ENCODE measurements around the gene ZNF148.

The ZNF148 gene

DNA sequence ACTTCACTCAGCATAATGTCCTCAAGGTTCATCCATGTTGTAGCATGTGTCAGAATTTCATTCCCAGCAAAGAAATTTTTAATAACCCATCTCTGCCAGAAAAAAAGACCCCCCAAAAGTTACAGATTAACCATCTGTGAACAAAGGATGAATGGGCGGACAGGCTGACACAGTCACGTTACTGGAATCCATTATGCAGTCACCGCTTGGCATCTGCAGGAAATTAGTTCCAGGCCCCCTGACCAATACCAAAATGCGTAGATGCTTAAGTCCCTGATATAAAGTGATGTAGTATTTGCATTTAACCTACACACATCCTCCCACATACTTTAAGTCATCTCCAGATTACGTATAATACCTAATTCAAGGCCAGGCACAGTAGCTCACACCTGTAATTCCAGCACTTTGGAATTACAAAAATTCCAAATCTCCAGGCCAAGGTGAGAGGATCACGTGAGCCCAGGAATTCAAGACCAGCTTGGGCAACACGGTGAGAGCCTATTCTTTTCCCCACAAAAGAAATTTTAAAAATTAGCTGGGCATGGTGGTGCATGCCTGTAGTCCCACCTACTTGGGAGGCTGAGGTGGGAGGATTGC, 161.1 kb downstream of the ZNF148 start:
- DNase-seq, result no peak

DNA sequence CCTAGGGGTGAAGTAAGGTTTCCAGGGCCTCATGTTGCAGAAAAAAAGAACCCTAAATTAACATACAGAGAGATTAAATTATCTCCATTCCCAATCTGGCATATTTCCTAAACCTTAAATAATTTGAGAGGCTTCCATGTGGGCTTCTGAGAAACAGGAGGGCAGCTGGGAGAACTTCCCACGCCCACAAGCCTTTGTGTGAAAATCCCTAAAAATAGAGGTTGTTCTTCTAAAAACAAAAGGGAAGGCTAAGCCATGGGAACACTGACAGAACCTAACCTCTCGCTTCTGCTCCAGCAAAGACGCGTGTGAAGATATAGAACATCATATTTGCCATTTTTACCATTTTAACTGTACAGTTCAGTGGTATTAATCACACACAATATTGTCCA, 161.8 kb downstream of the ZNF148 start:
- no peak for DNase-seq

DNA sequence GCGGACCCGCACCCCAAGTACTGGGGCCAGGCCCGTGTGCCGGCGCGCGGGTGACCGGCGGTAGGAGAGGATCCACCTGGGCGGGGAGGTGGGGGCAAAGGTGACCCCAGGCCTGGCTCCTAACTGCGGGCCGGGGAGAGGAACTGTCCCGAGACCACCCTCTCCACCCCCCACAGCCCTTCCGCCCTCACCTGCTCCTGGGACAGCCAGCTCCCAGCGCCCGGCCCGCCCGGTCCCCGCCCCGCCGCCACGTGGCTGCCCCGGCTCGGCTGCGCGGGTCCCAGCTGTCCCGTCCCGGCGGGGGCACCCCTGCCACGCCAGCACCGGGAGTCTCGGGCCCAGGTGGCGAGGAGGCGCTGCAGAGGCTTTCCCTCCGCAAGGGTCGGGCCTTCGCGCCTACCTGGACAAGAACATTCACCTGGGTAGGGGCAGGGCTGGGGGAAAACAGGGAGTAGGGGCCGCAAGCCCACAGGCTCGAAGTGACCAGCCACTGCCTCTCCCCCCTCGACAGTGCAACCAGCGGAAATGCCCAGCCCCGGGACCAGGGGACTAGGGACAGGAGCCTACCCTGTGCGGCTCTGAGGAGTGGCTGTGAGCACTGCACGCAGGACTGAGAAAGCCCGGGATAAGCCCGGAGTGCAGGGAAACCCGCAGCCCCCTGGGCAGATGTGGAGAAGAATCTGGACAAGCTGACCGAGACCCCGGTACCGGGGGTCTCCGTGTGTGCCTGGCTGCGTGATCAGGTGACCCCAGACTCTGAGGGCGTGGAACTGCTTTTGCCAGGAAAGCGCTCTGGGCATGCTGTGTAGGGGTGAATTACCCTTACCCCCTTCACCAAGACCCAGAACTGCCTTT, 162.4 kb downstream of the ZNF148 start, which contains the start of gene SLC12A8:
SLC12A8 (minus strand) TSS at position 240 of the 855 bp plus-strand sequence. CDS start 1,399 bp downstream, outside the sequence.
- DNase-seq, result no peak

- DNase-seq, result no peak
These were observed 163.0 kb downstream of the ZNF148 start for GRCh38 chr3:125212091-125212508.

- DNase-seq, result no peak
These were observed 163.5 kb downstream of the ZNF148 start for GRCh38 chr3:125211523-125212090.

- DNase-seq, result no peak
These were observed 167.1 kb downstream of the ZNF148 start for GRCh38 chr3:125207949-125208568.

DNA sequence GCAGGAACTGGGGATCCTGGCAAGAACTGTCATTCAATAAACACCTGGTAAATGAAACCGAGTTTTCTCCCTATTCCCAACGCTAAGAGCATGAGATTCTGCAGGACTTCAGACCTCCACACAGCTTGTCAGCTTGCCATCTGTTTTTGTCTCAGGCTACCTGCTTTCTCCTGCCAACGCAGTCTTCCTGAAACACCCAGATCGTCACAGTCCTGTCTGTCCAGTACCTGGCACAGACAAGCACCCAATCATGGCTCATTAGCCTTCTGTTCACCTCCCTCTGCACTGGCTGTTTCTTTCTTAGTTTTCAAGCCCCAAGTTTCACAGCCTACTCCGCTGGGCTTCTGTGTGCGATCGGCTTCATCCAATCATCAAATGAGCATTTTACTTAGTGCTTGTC, 167.6 kb downstream of the ZNF148 start:
- DNase-seq, result no peak

DNA sequence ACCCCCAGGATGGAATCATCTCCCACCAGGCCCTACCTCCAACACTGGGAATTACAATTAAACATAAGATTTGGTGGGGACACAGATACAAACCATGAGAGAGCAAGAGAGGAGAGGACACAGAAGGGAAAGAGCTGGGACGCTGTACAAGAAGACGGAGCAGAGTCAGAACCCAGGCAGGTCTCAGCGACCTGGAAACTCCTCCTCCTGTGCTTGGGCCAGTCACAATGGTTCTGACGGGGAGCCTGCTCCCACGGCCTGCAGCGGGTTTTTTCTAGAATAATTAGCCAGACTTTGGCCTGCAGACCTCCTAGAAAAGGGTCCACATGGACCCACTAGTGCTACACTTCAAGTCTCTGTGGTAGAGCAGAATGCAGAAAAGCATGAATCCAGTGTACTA, 168.2 kb downstream of the ZNF148 start:
- no peak for DNase-seq

- no peak for DNase-seq
These were observed 171.4 kb downstream of the ZNF148 start for GRCh38 chr3:125203731-125204130.

DNA sequence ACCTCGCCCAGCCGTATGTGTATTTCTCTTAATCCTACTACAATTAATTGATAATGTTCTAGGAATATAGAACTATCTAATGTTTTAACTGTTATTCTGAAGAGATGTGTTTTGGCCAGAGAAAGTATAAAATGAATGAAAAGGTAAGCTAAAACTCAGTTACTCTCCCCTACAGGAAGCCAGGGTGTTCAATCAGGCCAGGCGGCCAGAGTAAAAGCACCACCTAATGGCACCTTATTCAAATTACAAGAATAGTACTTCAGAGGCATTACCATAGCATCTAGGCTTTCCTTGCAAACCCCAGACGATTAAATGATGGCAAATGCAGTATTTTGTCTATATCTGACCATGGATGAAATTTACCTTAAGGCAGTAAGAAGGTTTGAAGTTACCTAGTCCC, 172.9 kb downstream of the ZNF148 start:
- no peak for DNase-seq

DNA sequence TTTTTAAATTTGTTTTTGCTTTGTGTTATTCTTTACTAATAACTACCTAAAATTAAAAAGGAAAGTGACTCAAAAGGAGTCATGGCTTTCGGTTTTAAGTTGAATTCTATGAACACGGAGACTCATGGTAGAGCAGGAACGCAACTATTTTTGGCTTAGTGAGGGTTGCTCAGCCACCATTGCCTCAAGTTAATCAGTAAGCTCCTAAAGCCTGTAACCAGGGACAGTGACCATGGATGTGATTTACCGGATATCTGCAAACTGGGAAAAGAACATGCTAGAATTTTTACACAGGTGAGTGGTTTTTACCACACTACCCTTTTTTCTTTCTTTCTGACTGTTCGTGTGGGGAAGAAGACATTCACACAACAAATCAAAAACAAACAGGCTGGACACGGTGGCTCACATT, 174.4 kb downstream of the ZNF148 start:
- DNase-seq, result no peak

GRCh38 chr3:125194849-125195601, 180.1 kb downstream of the ZNF148 start:
- DNase-seq, result no peak

GRCh38 chr3:125194061-125194848, 180.9 kb downstream of the ZNF148 start:
- no peak for DNase-seq

GRCh38 chr3:125192190-125193035, 182.7 kb downstream of the ZNF148 start:
- DNase-seq, result no peak

GRCh38 chr3:125191730-125192129, 183.4 kb downstream of the ZNF148 start:
- DNase-seq, result no peak

GRCh38 chr3:125191256-125191655, 183.9 kb downstream of the ZNF148 start:
- no peak for DNase-seq

GRCh38 chr3:125190786-125191185, 184.3 kb downstream of the ZNF148 start:
- DNase-seq, result no peak

GRCh38 chr3:125189378-125190165, 185.6 kb downstream of the ZNF148 start:
- DNase-seq, result no peak

- no peak for DNase-seq
These were observed 186.2 kb downstream of the ZNF148 start for GRCh38 chr3:125188955-125189354.

GRCh38 chr3:125187599-125187910, 187.6 kb downstream of the ZNF148 start:
- DNase-seq, result no peak
